A549 treated with Hydrocortisone at 1 μM for 4 hours (cell line): ENCODE data around the gene LCE2A. TPM values are rescaled to one million over a fixed set of nuclear protein-coding genes. Genes with fewer than 3 reads are reported as not detected.

ENCODE experiments used
- total RNA-seq: library from RNA; stranded (reverse); fragments of 200-300 nt; extraction: Qiagen RNA extraction; gene quantifications from 5 replicates; pipeline ENCODE4 v1.2.3, GENCODE V29; 2022

The LCE2A gene, protein sequence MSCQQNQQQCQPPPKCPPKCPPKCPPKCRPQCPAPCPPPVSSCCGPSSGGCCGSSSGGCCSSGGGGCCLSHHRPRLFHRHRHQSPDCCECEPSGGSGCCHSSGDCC
- total RNA-seq: not detected in 5 replicates

DNA sequence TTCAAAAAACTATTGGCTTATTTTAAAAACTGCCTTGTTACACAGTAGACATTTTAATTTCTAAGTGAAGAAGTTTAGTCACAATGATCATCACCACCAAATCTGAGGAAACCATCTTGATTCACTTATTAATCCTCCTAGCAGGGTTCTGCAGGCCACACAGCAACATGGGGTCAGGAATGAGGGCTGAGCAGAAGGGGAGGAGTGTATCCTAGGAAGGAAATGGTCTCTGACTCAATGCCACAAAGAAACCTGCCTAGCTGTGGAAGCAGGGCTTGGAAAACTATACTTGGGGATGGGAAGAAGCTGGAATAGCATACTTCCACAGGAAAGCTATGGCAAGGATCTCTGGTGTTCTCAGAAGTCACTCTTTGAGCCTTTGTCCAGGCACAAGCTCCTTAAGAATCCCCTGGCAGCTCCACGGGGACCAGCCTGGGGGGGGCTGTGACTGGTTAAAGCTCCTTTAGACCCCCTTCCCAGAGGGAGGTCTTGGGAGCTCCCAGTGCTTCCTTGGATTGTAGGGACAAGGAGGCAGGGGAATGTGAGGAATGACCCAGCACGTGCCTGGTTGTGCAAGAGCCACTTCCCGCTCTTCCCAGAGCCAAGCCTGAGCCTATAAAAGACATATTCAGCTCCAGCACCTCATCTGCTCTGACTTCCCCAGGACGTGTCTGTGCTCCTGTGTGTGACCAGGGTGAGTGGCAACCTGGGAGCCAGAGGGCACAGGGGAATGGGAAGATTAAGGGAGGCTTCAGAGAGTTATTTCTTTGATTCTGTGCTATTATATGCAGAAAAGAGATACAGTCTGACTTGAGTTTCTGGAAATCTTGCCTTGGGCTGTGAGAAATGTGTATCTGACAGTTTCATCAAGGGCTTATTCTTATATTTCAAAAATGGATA lies at the start of gene LCE2A:
Gene LCE2A, plus strand, starts transcription at position 645 of the 900 bp plus-strand sequence. CDS start 557 bp downstream, outside the sequence.

DNA sequence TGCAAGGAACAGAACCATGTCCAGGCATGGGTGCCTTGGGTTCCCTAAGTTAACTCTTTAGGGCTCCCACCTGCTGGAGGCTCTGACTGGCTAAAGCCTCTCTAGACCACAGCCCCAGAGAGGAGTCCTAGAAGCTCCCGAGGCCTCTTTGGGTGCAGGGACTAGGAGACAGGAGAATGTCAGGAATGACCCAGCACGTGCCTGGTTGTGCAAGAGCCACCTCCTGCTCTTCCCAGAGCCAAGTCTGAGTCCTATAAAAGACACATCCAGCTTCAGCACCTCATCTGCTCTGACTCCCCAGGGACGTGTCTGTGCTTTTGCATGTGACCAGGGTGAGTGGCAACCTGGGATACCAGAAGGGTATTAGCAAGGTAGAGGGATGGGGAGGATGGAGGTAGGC lies 35.0 kb upstream of the LCE2A start, which contains the start of gene LCE2D:
Gene LCE2D, plus strand, starts transcription at position 283 of the 400 bp plus-strand sequence. CDS start 726 bp downstream, outside the sequence.

DNA sequence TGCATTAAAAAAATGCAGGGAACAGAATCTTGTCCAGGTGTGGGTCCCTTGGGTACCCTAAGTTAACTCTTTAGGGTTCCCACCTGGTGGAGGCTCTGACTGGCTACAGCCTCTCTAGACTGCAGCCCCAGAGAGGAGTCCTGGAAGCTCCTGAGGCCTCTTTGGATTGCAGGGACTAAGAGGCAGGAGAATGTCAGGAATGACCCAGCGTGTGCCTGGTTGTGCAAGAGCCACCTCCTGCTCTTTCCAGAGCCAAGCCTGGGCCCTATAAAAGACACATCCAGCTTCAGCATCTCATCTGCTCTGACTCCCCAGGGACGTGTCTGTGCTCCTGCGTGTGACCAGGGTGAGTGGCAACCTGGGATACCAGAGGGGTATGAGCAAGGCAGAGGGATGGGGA lies 23.2 kb upstream of the LCE2A start, which contains the start of gene LCE2C:
Gene LCE2C, plus strand, starts transcription at position 297 of the 400 bp plus-strand sequence. CDS start 737 bp downstream, outside the sequence.

DNA sequence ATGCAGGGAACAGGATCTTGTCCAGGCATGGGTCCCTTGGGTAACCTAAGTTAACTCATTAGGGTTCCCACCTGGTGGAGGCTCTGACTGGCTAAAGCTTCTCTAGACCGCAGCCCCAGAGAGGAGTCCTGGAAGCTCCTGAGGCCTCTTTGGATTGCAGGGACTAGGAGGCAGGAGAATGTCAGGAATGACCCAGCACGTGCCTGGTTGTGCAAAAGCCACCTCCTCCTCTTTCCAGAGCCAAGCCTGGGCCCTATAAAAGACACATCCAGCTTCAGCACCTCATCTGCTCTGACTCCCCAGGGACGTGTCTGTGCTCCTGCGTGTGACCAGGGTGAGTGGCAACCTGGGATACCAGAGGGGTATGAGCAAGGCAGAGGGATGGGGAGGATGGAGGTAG lies 12.3 kb upstream of the LCE2A start, which contains the start of gene LCE2B:
Gene LCE2B, plus strand, starts transcription at position 301 of the 400 bp plus-strand sequence. CDS start 721 bp downstream, outside the sequence.

DNA sequence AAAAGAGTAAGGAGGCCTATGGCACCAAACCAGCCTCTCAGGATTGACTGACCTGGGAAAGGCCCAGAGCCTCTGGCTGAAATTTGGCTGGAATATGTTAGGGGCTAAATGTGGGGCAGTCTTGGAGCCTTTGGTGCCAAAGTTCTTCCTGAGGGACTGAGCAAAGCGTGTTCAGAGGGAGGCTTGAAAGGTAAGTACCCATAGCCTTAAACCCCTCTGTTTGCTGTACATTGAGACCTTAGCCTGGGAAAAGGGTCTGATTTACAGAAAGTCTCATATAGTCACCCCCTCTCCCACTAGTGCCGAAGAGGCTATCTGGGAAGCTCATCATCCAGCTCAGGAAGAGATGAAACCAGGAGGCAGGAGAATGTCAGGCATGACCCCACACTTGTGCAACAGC lies 9.7 kb downstream of the LCE2A start, which contains the start of gene LCE4A:
Gene LCE4A, plus strand, starts transcription at position 301 of the 400 bp plus-strand sequence. CDS start 916 bp downstream, outside the sequence.

Other genes with a start within 250 kb of the LCE2A start
- 0.20 TPM in 1 of 5 replicates, not detected in the others for gene LCE5A, start 187.5 kb upstream of the LCE2A start, total RNA-seq
- 0.29 to 0.70 TPM (median 0.32 TPM) in 5 replicates for gene CRCT1, start 183.9 kb upstream of the LCE2A start, total RNA-seq
- 0.30 TPM in 1 of 5 replicates, not detected in the others for gene LCE3E, start 131.6 kb upstream of the LCE2A start, total RNA-seq
- gene LCE3D, start 117.8 kb upstream of the LCE2A start, total RNA-seq: 2.6 to 3.6 TPM (median 3.1 TPM) in 5 replicates
- gene LCE3C, start 98.1 kb upstream of the LCE2A start, total RNA-seq: not detected in 5 replicates
- not detected in 5 replicates for gene LCE3B, start 84.5 kb upstream of the LCE2A start, total RNA-seq
- not detected in 5 replicates for gene LCE3A, start 75.2 kb upstream of the LCE2A start, total RNA-seq
- not detected in 5 replicates for gene LCE2D, start 35.0 kb upstream of the LCE2A start, total RNA-seq
- not detected in 5 replicates for gene LCE2C, start 23.1 kb upstream of the LCE2A start, total RNA-seq
- gene LCE2B, start 12.2 kb upstream of the LCE2A start, total RNA-seq: not detected in 5 replicates
- gene LCE4A, start 9.8 kb downstream of the LCE2A start, total RNA-seq: not detected in 5 replicates
- gene KPRP, start 59.7 kb downstream of the LCE2A start, total RNA-seq: not detected in 5 replicates
- not detected in 5 replicates for gene LCE1F, start 76.8 kb downstream of the LCE2A start, total RNA-seq
- 0.08 to 0.17 TPM (median 0.12 TPM) in 3 of 5 replicates, not detected in the others for gene LCE1E, start 87.9 kb downstream of the LCE2A start, total RNA-seq
- not detected in 5 replicates for gene LCE1D, start 98.4 kb downstream of the LCE2A start, total RNA-seq
- gene LCE1C, start 108.3 kb downstream of the LCE2A start, total RNA-seq: not detected in 5 replicates
- gene LCE1B, start 113.6 kb downstream of the LCE2A start, total RNA-seq: 0.11 TPM in 1 of 5 replicates, not detected in the others
- gene LCE1A, start 129.1 kb downstream of the LCE2A start, total RNA-seq: not detected in 5 replicates
- gene LCE6A, start 144.5 kb downstream of the LCE2A start, total RNA-seq: not detected in 5 replicates
- not detected in 5 replicates for gene LCE7A, start 161.7 kb downstream of the LCE2A start, total RNA-seq
- not detected in 5 replicates for gene SMCP, start 180.0 kb downstream of the LCE2A start, total RNA-seq
- 0.07 to 0.09 TPM (median 0.08 TPM) in 3 of 5 replicates, not detected in the others for gene IVL, start 210.2 kb downstream of the LCE2A start, total RNA-seq
- gene SPRR5, start 248.9 kb downstream of the LCE2A start, total RNA-seq: not detected in 5 replicates